Right hindlimb (tissue), 1 donor: ENCODE measurements around the gene GALM.
A peak's percentile ranks its signal among the peaks of the same experiment; 100 is the strongest.
"Not testable (repeated sequence)": the region's sequence is repeated elsewhere in the genome, so short reads cannot be mapped to it uniquely, and the experiment has no call there.

Experiments used
- DNase-seq: peaks from one replicate; pipeline ENCODE4 v3.0.0-alpha.2; 2018

The GALM gene

DNA sequence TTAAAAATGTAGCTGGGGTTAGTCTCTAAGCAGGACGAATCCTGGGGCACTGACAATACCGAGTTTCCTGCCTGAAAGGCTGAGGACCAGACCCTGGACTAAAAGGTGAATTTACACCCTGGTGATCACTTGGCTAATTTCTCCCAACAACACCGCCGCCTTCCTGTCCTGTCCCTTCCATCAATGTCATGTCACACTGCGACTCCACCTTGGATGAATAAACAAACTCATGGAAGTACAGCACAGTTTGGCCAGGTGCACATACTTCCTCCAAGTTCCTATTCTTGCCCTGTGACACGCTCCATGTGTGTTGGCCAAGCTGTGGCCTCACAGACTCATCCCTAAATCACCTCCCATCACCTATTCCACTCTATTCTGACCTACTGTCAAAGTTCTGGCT, 15.9 kb upstream of the GALM start:
- no peak for DNase-seq

- no peak for DNase-seq
Measured at GRCh38 chr2:38650717-38651116, 15.2 kb upstream of the GALM start.

- no peak for DNase-seq
Measured at GRCh38 chr2:38652431-38653273, 13.3 kb upstream of the GALM start.

- DNase-seq = no peak
Measured at GRCh38 chr2:38653380-38653714, 12.6 kb upstream of the GALM start.

- no peak for DNase-seq
Measured at GRCh38 chr2:38653715-38654527, 12.0 kb upstream of the GALM start.

GRCh38 chr2:38654528-38655381, 11.2 kb upstream of the GALM start:
- DNase-seq = peak; percentile 21

DNA sequence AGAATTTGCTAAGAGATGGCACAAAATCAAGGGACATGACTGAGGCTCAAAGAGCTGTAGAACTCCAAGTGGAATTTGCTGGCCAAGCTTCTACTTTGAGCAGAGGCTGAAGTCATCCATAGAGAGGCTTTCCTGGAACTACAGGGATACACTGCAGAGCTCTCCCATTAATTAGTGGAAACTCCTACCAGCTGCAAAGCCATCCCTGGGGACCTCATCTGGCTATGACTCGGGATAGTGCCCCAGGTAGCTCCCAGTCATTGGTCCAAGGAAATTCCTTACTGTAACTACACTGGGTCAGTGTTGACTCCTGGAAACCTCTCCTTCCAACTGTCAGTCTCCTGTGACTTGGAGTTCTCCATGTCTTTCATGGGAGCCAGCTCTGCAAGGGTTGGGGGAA, 10.5 kb upstream of the GALM start:
- no peak for DNase-seq

DNA sequence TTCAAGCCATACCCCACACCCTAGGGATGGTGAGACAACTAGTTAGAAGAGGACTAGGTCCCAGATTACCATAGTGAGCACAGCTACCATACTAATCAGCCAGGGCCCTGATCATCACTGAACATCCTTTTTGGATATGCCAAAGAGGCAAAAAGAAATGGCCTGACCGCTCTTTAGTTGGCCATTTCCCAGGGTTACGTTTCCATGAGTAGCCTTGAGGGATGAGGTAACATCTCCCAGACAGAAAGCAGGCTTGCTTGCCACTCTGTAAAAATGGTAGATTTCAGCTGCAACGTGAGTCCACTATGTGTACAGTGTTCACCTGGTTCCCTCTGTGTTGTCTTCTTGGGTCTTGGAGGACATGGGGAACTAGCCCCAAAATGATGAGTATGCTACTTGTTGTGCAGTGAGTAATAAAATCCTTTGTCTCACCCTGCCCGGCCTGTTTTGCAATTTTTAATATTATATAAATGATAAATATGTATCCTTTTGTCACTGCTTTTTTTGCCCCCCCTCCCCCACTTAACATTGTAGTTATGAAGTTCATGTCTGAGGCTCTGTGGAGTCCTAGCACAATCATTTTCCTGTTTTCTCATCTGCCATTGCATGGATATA, 8.9 kb upstream of the GALM start:
- no peak for DNase-seq

DNA sequence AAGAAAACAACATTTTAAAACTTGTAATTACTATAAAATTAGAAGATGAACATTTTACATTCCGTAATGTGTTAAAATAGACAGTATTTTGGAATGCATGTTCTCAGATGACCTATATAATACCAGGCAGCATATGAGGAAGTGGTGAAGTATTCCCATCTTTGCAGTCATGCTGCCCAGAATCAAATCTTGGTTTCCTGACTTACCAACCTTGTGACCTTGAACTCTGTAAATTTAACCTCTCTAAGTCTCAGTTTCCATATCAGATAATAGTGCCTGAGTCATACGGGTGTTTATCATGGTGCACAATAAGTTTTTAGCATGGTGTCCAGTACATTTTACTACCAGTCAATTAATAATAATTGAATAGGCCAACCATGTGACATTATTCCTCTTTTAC, 7.3 kb upstream of the GALM start:
- no peak for DNase-seq

- no peak for DNase-seq
Measured at GRCh38 chr2:38659115-38659514, 6.8 kb upstream of the GALM start.

GRCh38 chr2:38660282-38660681, 5.6 kb upstream of the GALM start:
- DNase-seq = no peak

DNA sequence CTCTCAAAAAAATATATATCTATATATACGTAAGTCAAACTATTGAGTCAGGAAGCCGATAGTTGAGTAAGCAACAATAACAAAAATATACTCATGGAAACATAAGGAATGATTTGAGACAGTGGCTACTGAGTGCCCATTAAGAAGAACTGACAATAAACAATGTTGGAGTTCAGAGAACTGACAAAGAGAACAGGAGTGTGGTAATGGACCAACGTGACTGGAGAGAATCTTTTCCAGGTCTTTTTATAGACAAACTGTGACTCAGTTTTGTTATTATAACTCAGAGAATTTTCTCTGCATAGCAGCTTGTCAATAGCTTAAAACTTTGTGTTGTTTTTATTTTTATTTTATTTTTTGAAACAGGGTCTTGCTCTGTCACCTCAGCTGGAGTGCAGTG, 4.6 kb upstream of the GALM start:
- DNase-seq = no peak

GRCh38 chr2:38666556-38666910, 619 bp downstream of the GALM start:
- DNase-seq = no peak

DNA sequence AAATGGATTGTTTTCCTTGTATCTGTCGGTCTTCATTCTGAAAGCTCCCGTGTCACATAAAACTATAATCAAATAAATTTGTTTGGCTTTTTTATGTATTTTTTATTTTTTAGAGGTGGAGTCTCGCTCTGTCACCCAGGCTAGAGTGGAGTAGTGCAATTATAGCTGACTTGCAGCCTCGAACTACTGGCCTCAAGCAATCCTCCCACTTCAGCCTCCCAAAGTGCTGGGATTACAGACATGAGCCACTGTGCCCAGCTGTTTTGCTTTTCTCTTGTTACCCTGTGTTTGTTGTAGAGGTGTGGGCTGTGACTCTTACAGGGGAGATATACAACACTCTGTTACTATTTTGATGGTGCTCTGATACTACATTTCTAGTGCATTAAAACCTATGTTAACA, 2.2 kb downstream of the GALM start:
- DNase-seq = no peak

DNA sequence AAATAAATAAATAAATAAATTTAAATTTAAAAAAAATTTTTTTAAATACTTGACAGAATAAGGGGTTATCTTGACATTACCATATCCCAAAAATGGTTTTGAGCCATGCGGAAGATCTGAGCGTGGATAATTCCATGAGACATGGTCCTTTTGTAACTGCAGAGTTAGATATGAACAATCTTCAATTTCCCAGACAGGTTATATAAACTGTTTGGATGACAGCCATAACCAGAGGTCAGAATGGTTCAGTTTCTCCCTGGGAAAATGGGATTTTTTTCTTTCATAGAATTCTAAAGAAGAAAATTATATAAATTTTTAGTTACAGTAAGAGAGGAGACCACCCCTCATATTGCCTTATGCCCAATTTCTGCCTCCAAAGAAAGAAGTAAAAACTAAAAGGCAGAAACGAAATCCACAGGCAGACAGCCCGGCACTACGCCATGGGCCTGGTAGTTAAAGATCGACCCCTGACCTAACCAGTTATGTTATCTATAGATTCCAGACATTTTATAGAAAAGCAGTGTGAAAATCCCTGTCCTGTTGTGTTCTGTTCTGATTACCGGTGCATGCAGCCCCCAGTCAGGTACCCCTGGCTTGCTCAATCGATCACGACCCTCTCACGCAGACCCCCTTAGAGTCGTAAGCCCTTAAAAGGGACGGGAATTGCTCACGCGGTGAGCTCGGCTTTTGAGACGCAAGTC, 3.0 kb downstream of the GALM start:
- no peak for DNase-seq

DNA sequence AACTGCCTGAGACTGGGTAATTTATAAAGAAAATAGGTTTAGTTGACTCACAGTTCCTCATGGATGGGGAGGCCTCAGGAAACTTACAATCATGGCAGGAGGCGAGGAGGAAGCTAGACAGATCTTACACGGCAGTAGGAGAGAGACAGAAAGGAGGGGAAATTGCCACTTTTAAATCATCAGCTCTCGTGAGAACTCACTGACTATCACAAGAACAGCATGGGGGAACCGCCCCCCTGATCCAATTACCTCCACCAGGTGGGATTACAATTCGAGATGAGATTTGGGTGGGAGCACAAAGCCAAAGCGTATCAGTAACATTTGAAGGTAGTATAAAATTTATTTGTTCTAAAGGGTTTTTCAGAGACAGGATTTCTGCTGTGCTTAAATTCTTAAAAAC, 5.4 kb downstream of the GALM start:
- no peak for DNase-seq

- no peak for DNase-seq
Measured at GRCh38 chr2:38671946-38672345, 6.0 kb downstream of the GALM start.

GRCh38 chr2:38672445-38673391, 6.8 kb downstream of the GALM start:
- no peak for DNase-seq

- DNase-seq = no peak
Measured at GRCh38 chr2:38676681-38677080, 10.8 kb downstream of the GALM start.

DNA sequence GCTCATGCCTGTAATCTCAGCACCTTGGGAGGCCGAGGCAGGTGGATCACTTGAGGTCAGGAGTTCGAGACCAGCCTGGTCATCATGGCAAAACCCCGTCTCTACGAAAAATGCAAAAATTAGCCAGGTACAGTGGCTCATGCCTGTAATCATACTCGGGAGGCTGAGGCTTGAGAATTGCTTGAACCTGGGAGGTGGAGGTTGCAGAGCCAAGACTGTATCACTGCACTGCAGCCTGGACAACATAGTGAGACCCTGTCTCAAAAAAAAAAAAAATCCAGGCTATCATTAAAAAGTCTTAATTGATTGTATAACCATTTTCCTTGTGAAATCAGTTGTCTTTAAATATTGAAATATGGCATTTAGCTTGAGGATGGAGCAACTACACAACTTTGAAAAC, 15.0 kb downstream of the GALM start:
- not testable (repeated sequence) for DNase-seq

DNA sequence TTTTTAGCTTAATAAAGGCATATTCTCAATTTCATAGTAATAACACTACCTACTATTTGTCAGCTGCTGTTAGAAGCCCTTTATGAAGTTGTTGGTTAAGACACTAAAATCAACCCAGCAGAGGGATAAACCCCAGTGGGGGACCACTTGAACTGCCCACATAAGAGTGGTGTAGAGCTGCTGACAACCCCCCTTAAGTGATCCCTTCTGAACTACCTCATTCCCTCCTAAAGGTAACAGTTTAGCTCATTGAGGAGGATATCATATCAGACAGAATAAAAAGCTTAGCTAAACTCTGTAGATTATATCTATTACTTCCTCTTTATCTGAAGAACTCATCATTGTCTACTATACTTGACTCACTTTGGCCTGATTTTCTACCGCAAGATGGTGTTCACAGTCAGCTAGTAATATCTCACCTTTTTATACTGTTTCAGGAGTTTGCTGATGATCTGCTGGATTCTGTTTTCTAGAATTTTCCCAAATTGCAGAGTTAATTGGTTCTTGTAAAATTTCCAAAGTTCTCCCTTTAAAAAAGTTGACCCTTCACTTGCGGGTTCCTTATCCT, 16.2 kb downstream of the GALM start:
- no peak for DNase-seq
